Thoracic aorta (tissue), 2 donors: ENCODE measurements around the gene KIF3A. TPM values are rescaled to one million over a fixed set of nuclear protein-coding genes. Genes with fewer than 3 reads are reported as not detected.

ENCODE experiments used
- ATAC-seq: fragments of 150-250 bp; one replicate; pipeline ENCODE4 v1.8.0; 2017; ENCODE audit warnings: low read depth; ENCODE audit not compliant: insufficient number of reproducible peaks, low FRiP score
- DNase-seq: peaks from one replicate; pipeline ENCODE4 v3.0.0-alpha.2; 2020; ENCODE audit warnings: low spot score
- H3K27ac ChIP-seq, 2 donors: fragments of 200-600 bp; sonication (generic); 1 replicate in 1 of 2; 2 replicates in 1 of 2; pipeline ENCODE4 v1.5.1; 2016; ENCODE audit warnings: mild to moderate bottlenecking in 2 of 2, moderate library complexity in 2 of 2
- H3K27me3 ChIP-seq: fragments of 200-600 bp; sonication (generic); replicated peaks from 2 replicates; pipeline ENCODE4 v1.6.0; 2016; ENCODE audit warnings: mild to moderate bottlenecking; ENCODE audit not compliant: insufficient read depth
- H3K36me3 ChIP-seq: fragments of 200-600 bp; sonication (generic); one replicate; pipeline ENCODE4 v1.5.1; 2016
- H3K4me1 ChIP-seq, 2 donors: fragments of 200-600 bp; sonication (generic); 1 replicate in 1 of 2; 2 replicates in 1 of 2; pipeline versions ENCODE4 v1.5.1 to v1.6.0; 2016; ENCODE audit warnings: low read depth in 2 of 2, mild to moderate bottlenecking in 1 of 2; ENCODE audit not compliant: control insufficient read depth in 1 of 2
- H3K4me3 ChIP-seq: fragments of 200-600 bp; sonication (generic); 2 replicates; pipeline ENCODE4 v1.5.1; 2016; ENCODE audit warnings: mild to moderate bottlenecking
- H3K9me3 ChIP-seq: fragments of 200-600 bp; sonication (generic); 2 replicates; pipeline ENCODE4 v1.5.1; 2016
- CTCF ChIP-seq: fragments of 200-600 bp; sonication (generic); IDR thresholded peaks from one replicate; pipeline ENCODE4 v1.5.1; 2019; ENCODE audit warnings: antibody characterized with exemption
- total RNA-seq, 2 donors: library from RNA; depleted of rRNA; stranded (reverse); fragments of >200 nt; gene quantifications; one replicate each; pipeline versions ENCODE4 v1.1.0 to v1.2.3, GENCODE V29; 2016

Gene KIF3A
- total RNA-seq, 2 donors from 2014 or later, result 3.7 to 5.9 TPM

GRCh38 chr5:132750471-132751230 is 13.3 kb upstream of the KIF3A start:
- Histone ChIP-seq H3K4me1 (peaks cover 0 to 5% of the 10 kb centered on the region in 2 donors), H3K36me3 (no peaks in the 10 kb centered on the region), H3K27ac (no peak overlapping the region), H3K9me3 (no peaks in the 10 kb centered on the region), H3K4me3 (no peak overlapping the region), H3K27me3 (no peaks in the 10 kb centered on the region)
- no peak for TF ChIP-seq CTCF
- DNase-seq, result no peak
- ATAC-seq, result no peak

- Histone ChIP-seq H3K27me3 (no peaks in the 10 kb centered on the region), H3K27ac (no peak overlapping the region), H3K4me3 (no peak overlapping the region), H3K4me1 (peaks cover 0 to 5% of the 10 kb centered on the region in 2 donors), H3K36me3 (no peaks in the 10 kb centered on the region), H3K9me3 (no peaks in the 10 kb centered on the region)
- no peak for DNase-seq
- ATAC-seq, result no peak
- TF ChIP-seq CTCF, result no peak
These were observed 12.2 kb upstream of the KIF3A start for GRCh38 chr5:132749506-132749905.

- Histone ChIP-seq H3K27me3 (no peaks in the 10 kb centered on the region), H3K36me3 (no peaks in the 10 kb centered on the region), H3K27ac (no peak overlapping the region), H3K9me3 (no peaks in the 10 kb centered on the region), H3K4me1 (peaks cover 0 to 5% of the 10 kb centered on the region in 2 donors), H3K4me3 (no peak overlapping the region)
- ATAC-seq (no peak), DNase-seq (no peak)
- TF ChIP-seq CTCF, result no peak
These were observed 11.2 kb upstream of the KIF3A start for GRCh38 chr5:132748522-132749000.

GRCh38 chr5:132747616-132748440 is 10.5 kb upstream of the KIF3A start:
- H3K36me3 ChIP-seq, result no peaks in the 10 kb centered on the region
- no peak for DNase-seq
- H3K27me3 ChIP-seq, result no peaks in the 10 kb centered on the region
- no peak overlapping the region for H3K27ac ChIP-seq
- no peak for TF ChIP-seq CTCF
- no peak for ATAC-seq
- no peaks in the 10 kb centered on the region for H3K9me3 ChIP-seq
- H3K4me1 ChIP-seq, result peaks cover 0 to 5% of the 10 kb centered on the region in 2 donors
- H3K4me3 ChIP-seq, result peak overlapping the region; percentile 71

- H3K36me3 ChIP-seq, result no peaks in the 10 kb centered on the region
- H3K27ac ChIP-seq, result no peak within 1 kb of the TSS
- peak within 1 kb of the TSS; percentile 71 for H3K4me3 ChIP-seq
- TF ChIP-seq CTCF, result no peak
- ATAC-seq, result no peak
- no peaks in the 10 kb centered on the region for H3K9me3 ChIP-seq
- no peaks in the 10 kb centered on the region for H3K27me3 ChIP-seq
- no peak for DNase-seq
- peaks cover 0 to 5% of the 10 kb centered on the region in 2 donors for H3K4me1 ChIP-seq
These were observed 9.7 kb upstream of the KIF3A start, which contains the start of gene CCNI2 for GRCh38 chr5:132746954-132747615. TSS of gene CCNI2 (plus strand) at chr5:132747426. CDS start at chr5:132747496, 70 bp downstream.
